Fibroblast of skin of left biceps (primary cell): Measurements from ENCODE around the gene SP9.
"Not testable (repeated sequence)": the region's sequence is repeated elsewhere in the genome, so short reads cannot be mapped to it uniquely, and the experiment has no call there.

Source experiments
- DNase-seq, 2 experiments: peaks; one replicate each; pipeline ENCODE4 v3.0.0-alpha.2; 2013; ENCODE audit warnings: low read depth in 2 of 2

SP9 gene

GRCh38 chr2:174344716-174345461, 10.1 kb downstream of the SP9 start:
- no peak for DNase-seq

GRCh38 chr2:174350018-174350417, 15.3 kb downstream of the SP9 start:
- DNase-seq, result no peak

GRCh38 chr2:174350593-174351181, 15.9 kb downstream of the SP9 start:
- DNase-seq, result no peak

- DNase-seq, result no peak
Measured at GRCh38 chr2:174353004-174353403, 18.2 kb downstream of the SP9 start.

- no peak for DNase-seq
Measured at GRCh38 chr2:174356347-174356746, 21.6 kb downstream of the SP9 start.

GRCh38 chr2:174359663-174360062, 24.9 kb downstream of the SP9 start:
- DNase-seq, result not testable (repeated sequence)

GRCh38 chr2:174362949-174363348, 28.2 kb downstream of the SP9 start:
- DNase-seq, result no peak

- not testable (repeated sequence) for DNase-seq
Measured at GRCh38 chr2:174363492-174364225, 28.9 kb downstream of the SP9 start.

GRCh38 chr2:174364628-174365027, 29.9 kb downstream of the SP9 start:
- no peak for DNase-seq

- DNase-seq, result no peak
Measured at GRCh38 chr2:174365571-174365970, 30.8 kb downstream of the SP9 start.

- DNase-seq, result no peak
Measured at GRCh38 chr2:174368691-174369090, 33.9 kb downstream of the SP9 start.

GRCh38 chr2:174376967-174377366, 42.2 kb downstream of the SP9 start:
- no peak for DNase-seq

- no peak for DNase-seq
Measured at GRCh38 chr2:174383796-174384195, 49.0 kb downstream of the SP9 start.

GRCh38 chr2:174385201-174385600, 50.4 kb downstream of the SP9 start:
- no peak for DNase-seq
